ENCODE data around the gene DOP1B. TPM values are rescaled to one million over a fixed set of nuclear protein-coding genes. Genes with fewer than 3 reads are reported as not detected.
"Not testable (repeated sequence)": the region's sequence is repeated elsewhere in the genome, so short reads cannot be mapped to it uniquely, and the experiment has no call there.

Gene DOP1B, protein sequence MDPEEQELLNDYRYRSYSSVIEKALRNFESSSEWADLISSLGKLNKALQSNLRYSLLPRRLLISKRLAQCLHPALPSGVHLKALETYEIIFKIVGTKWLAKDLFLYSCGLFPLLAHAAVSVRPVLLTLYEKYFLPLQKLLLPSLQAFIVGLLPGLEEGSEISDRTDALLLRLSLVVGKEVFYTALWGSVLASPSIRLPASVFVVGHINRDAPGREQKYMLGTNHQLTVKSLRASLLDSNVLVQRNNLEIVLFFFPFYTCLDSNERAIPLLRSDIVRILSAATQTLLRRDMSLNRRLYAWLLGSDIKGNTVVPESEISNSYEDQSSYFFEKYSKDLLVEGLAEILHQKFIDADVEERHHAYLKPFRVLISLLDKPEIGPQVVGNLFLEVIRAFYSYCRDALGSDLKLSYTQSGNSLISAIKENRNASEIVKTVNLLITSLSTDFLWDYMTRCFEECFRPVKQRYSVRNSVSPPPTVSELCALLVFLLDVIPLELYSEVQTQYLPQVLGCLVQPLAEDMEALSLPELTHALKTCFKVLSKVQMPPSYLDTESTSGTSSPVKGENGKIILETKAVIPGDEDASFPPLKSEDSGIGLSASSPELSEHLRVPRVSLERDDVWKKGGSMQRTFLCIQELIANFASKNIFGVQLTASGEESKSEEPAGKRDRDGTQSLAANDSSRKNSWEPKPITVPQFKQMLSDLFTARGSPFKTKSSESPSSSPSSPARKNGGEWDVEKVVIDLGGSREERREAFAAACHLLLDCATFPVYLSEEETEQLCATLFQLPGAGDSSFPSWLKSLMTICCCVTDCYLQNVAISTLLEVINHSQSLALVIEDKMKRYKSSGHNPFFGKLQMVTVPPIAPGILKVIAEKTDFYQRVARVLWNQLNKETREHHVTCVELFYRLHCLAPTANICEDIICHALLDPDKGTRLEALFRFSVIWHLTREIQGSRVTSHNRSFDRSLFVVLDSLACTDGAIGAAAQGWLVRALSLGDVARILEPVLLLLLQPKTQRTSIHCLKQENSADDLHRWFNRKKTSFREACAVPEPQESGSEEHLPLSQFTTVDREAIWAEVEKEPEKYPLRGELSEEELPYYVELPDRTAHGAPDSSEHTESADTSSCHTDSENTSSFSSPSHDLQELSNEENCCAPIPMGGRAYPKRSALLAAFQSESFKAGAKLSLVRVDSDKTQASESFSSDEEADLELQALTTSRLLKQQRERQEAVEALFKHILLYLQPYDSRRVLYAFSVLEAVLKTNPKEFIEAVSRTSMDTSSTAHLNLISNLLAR (N-terminal part only)
- 6.6 TPM for polyA plus RNA-seq (ENCODE audit: insufficient read length)
- long read RNA-seq, donor 1, partial matches to known transcripts: 13 of 13 reads
- long read RNA-seq, donor 1, other reads (novel, unspliced or antisense): 0 of 13 reads
- long read RNA-seq, donor 2, partial matches to known transcripts: 11 of 11 reads
- long read RNA-seq, donor 2, other reads (novel, unspliced or antisense): 0 of 11 reads
- long read RNA-seq, donor 3, partial matches to known transcripts: 10 of 10 reads
- long read RNA-seq, donor 3, other reads (novel, unspliced or antisense): 0 of 10 reads
- long read RNA-seq, donor 4: 0 reads
- long read RNA-seq, donor 5, partial matches to known transcripts: 21 of 21 reads
- long read RNA-seq, donor 5, other reads (novel, unspliced or antisense): 0 of 21 reads
- long read RNA-seq, donor 6, partial matches to known transcripts: 11 of 11 reads
- long read RNA-seq, donor 6, other reads (novel, unspliced or antisense): 0 of 11 reads
- long read RNA-seq, donor 7, partial matches to known transcripts: 16 of 17 reads
- long read RNA-seq, donor 7, other reads (novel, unspliced or antisense): 0 of 17 reads
- long read RNA-seq, donor 8, partial matches to known transcripts: 7 of 7 reads
- long read RNA-seq, donor 8, other reads (novel, unspliced or antisense): 0 of 7 reads

DNA sequence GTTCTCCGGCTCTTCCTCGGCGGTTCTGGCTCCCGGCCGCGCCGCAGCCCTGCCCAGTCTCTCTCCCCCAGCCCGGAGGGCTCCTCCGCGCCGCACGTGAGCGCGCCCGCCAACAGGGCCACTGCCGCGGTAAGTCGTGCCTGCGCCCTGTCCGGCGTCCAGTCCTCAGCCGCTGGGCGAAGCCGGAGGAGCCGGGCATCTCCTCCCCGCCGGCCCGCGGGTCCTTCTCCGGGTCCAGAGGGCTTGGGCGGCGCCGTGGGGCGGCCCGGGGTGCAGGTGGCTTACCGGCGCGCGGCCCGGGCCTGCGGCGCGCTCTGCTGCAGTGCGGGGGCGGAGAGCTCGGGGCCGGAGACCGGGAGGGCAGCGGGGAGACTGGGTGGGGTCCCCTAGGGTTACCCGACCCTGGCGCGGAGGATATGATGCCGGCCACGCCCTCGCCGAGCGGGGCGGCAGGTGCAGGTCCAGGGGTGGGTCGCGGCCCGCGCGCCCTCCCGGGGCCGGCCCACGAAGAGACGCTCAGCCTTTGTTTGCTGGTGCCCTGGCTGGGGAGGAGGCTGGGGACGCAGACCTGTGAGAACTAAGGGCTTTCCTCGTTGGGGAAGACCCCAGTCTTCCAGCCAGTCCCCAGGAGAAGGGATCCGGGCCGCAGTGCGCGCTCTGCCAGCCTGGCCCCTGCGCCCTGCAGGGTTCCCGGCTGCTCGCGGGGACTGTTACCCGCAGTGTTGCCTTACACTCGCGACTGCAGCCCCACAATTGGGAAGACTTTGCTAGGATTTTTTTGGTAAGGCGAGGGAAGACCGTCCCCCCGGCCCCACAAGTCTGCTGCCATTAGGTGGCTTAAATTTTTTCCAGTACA lies at the start of gene DOP1B:
Gene DOP1B, plus strand, starts transcription at position 10 of the 856 bp plus-strand sequence. CDS start 7,910 bp downstream, outside the sequence.
- no peak for DNase-seq

DNA sequence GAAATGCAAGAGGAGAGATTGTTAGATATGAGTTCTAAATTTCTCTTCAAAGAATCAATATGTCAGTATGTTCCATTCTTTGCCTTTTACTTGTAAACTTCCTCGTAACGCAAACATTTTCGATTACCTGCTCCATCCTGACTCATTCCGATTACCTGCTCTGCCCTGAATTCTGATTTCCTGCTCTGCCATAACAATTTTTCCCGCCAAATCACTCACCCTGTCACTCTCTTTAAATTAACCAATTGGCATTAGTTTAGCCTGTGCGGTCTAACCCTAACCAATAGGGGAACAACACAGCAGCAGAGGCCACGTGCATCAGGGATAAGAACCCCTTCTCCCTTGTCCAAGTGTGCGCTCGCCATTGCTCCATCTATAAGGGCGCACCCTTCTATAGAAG lies 46.8 kb upstream of the DOP1B start:
- no peak for DNase-seq

DNA sequence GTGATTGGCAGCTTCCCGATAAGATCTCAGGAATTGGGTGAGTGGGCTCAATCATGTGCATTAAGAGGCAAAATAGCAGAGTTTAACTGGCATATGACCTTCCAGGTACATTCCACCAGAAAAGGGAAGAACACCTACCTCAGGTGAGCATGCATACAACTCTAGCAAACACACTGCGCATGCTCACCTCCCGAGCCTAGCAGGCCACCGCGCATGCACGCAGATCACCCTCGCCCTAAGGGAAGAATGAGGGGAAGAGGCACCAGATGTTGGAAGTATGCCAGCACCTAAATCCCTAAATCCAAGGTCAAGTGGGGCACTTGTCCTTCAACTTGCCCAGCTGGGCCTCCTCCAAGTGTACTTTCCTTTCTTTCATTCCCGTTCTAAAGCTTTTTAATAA lies 45.4 kb upstream of the DOP1B start:
- DNase-seq: no peak

DNA sequence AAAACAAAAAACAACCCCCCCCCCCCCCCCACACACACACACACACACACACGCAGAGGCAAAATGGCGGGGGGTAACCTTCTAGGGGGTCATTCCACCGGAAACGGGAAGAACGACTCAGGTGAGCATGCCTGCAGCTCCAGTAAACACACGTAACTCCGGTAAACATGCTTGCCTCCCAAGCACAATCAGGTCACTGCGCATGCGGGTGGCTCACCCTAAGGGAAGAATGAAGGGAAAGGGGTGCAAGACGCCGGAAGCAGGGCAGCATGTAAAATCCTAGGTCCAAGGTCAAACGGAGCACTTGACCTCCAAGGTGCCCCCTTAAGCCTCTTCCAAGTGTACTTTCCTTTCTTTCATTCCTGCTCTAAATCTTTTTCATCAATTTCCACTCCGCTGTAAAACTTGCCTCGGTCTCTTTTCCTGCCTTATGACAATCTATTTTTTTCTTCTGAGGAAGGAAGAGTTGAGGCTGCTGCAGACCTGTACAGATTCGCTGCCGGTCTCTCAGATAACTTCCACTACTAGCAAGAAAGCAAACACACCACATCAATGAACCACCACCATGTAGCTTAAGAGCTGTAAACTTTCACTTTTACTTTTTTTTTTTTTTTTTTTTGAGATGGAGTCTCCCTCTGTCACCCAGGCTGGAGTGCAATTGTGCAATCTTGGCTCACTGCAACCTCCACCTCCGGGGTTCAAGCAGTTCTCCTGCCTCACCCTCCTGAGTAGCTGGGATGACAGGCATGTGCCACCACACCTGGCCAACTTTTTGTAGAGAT lies 42.8 kb upstream of the DOP1B start:
- no peak for DNase-seq

DNA sequence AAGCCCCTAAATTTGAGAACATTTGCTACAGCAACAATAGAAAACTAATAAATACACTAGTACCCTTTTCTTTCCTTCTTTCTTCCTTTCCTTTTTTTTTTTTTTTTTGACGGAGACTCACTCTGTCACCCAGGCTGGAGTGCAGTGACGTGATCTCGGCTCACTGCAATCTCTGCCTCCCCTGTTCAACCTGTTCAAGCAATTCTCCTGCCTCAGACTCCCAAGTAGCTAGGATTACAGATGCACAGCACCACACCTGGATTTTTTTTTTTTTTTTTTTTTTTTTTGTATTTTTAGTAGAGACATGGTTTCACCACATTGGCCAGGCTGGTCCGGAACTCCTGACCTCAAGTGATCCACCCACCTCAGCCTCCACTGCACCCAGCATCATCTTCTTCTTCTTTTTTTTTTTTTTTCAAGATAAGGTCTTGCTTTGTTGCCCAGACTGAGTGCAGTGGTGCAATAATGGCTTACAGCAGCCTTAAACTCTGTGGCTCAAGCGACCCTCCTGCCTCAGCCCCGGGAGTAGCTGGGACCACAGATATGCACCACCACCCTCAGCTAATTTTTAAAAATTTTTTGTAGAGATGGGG lies 41.4 kb upstream of the DOP1B start:
- no peak for DNase-seq

DNA sequence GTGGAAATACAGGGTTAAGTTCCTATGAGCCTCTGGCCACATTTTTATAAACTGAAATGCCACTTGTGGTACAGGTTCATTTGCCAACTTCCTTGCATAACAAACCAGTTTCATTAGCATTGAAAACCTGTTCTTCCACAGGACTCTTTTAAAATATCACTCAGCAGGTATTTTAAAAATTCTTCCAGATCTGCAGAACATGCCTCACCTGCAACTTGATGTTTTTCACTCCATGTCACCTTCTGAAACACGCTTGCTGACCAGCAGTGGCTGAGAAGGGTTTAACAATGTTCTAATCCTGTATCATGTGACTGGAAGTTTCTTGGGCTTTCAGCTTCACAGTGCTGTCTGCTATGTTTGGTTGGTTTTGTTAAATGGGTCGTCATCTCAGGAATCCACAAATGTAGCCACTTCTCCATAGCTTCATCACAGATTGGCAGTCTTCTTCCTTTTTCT lies 39.3 kb upstream of the DOP1B start:
- DNase-seq: no peak

DNA sequence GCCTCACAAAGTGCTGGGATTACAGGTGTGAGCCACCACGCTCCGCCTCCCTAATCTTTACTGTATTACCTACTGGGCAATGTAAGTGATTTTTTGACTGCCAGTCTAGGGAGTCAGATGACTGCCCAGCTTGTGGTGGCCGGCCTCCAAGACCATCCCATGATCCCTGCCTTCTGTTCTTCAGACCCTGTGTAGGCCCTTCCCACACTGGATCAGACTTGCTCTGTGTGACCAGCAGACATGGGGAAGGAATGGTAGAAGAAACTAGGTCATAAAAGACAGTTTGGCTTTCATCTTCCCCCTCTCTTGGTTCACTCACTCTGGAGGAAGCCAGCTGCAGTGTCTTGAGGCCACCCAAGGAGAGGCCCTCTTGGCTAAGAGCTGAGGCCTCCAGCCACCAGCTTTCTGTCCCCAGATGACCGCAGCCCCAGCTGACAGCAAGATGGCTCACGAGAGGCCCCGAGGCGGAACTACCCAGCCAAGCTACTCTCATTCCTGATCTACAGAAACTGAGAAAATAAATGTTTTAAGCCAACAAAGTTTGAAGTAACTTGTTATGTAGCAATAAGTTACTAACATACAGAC lies 36.2 kb upstream of the DOP1B start:
- no peak for DNase-seq

DNA sequence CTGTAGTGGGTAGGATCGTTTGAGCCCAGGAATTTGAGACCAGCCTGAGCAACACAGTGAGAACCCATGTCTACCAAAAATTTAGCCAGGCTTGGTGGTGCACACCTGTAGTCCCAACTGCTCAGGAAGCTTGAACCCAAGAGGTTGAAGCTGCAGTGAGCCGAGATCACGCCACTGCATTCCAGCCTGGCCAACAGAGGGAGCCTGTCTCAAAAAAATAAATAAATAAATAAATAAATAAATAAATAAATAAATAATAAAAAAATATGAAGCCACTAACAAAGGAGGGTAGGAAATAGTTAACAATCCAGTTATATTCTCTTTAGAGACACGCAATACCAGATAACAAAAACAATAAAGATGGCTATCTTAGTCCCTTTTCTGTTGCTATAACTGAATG lies 33.6 kb upstream of the DOP1B start:
- DNase-seq: no peak

DNA sequence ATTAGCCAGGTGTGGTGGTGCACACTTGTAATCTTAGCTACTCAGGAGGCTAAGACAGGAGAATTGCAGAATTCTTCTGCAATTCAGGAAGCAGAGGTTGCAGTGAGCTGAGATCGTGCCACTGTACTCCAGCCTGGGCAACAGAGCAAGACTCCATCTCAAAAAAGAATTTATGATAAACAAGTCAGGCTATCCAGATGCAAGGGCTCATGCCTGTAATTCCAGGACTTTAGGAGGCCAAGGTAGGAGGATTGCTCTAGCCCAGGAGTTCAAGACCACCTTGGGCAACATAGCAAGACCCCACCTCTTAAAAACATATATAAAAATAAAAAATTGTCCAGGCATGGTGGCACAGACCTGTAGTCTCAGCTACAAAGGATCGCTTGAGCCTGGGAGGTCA lies 32.2 kb upstream of the DOP1B start:
- no peak for DNase-seq

DNA sequence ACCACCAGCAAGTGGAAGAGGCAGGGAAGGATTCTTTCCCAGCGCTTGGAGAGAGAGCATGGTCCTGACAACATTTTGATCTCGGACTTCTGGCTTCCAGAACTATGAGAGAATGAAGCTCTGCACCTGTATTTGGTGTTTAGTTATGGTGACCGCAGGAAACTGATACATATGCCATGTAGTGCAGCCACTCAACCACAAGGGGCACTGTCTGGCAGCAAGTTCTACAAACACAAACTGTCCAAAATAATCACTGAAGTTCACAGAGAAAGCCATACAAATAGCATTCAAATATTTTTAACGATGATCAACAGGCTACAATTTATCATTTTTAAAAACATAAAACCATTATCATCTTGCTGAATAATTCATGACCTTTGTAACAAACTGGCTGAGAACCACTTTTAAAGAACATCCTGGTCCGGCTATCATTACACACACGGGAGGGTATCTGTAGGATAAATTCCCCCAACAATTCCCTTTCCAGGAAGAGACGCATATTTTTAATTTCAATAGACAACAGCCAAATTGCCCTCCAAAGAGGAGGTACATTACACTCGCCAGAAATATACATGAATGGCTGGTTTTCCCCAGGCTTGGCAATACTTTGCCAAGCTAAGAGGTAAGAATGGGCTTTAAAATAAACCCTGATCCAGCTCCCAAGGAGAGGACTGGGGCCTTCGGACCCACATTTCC lies 31.0 kb upstream of the DOP1B start:
- DNase-seq: no peak

DNA sequence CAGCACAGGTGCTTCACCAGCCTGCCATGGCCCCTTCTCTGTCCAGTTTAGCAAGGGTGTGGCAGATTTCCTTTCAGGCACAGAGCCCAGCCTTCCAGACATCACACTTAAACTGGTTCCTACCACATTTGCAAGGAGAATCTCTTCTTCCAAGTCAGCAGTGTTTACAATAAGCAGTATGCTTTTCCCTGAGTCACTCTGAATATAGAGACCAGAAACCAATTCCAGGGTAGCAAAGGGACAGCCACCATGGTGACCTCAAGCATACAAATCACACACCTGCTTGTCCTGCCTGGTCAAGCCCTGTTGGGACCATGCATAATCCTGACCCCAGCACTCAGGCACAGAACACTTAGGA lies 30.4 kb upstream of the DOP1B start:
- no peak for DNase-seq

DNA sequence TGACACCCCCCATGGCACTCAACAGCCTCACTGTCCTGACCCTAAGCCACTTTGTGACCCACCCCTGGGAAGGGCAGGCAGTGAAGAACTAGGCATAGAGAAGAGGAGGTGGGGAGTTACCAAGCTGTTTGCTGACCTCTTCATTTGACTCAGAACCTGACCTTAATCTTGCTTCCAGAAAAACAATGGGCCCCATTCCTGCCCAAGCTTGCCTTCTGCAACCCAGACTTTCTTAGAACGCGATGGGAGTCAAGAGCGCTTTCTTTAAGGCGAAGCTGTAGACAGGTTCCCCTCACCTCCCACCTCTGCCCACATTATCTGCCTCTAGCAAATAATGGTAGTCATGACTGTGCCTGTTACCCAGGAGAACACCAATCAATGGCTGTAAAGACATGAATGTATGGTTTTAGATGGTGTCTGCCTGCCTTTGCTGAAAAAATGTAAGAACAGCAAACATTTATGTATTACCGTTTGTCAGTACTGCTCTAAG lies 30.0 kb upstream of the DOP1B start:
- no peak for DNase-seq

DNA sequence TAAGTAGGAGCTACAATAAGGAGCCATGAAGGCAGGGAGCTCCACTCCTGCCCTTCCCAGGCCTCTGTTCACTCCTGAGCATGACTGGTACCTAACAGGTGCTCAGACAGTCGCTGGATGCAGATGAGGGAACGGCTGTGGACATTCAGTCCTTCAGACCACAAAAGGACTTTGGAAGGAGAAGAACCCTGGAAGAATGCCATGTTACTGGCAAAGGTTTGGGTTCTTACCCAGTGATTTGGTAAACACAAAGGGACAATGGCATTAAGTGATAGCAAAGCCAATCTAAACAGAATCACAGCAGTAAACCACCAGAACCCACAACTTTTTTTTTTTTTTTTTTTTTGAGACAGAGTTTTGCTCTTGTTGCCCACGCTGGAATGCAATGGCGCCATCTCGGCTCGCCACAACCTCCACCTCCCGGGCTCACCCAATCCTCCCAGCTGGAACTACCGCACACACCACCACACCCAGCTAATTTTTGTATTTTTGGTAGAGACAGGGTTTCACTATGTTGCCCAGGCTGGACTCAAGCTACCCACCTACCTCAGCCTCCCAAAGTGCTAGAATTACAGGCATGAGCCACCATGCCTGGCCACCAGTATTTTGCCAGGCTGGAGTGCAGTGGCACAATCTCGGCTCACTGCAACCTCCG lies 29.2 kb upstream of the DOP1B start:
- DNase-seq: no peak

DNA sequence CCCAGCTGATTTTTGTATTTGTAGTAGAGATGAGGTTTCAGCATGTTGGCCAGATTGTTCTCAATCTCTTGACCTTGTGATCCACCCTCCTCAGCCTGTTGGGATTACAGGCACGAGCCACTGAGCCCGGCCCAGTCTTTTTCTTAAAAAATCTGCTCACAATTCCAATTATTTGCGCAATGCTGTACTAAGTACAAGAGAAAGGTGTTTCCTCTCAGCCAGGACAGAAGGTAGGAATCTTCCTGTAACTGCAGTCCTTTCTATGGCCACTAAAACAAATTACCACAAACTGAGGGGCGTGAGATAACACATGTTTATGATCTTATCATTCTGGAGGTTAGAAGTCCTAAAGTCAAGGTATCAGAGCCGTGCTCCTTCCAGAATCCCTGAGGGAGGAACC lies 28.6 kb upstream of the DOP1B start:
- DNase-seq: no peak

DNA sequence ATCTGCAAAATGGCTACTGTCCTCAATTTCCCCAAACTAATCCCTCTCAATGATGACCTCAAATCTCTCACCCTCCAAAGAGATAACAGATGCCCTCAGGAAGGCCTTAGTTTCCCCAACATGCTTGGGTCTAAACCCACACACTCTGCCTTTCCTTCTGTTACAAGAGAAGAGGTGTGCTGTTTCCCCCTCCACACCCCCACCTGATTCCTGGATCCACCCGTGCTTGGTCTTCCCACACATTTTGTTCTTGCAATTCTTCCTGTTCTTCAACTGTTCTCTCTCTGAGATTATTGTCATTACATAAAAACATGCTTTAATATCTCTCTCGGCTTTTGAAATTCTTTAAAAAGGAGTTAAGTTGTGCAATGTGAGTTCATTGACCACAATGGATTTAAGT lies 27.4 kb upstream of the DOP1B start:
- no peak for DNase-seq

DNA sequence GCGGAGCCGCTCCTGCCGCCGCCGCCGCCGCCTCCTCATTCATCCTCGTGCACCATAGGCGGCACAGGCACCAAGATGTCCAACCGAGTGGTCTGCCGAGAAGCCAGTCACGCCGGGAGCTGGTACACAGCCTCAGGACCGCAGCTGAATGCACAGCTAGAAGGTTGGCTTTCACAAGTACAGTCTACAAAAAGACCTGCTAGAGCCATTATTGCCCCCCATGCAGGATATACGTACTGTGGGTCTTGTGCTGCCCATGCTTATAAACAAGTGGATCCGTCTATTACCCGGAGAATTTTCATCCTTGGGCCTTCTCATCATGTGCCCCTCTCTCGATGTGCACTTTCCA lies 26.2 kb upstream of the DOP1B start:
- DNase-seq: not testable (repeated sequence)

DNA sequence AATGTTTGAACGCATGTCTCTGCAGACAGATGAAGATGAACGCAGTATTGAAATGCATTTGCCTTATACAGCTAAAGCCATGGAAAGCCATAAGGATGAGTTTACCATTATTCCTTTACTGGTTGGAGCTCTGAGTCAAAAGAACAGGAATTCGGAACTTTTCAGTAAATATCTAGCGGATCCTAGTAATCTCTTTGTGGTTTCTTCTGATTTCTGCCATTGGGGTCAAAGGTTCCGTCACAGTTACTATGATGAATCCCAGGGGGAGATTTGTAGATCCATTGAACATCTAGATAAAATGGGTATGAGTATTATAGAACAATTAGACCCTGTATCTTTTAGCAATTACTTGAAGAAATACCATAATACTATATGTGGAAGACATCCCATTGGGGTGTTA lies 25.8 kb upstream of the DOP1B start:
- DNase-seq: not testable (repeated sequence)
